Measurements from ENCODE around the gene ATIC. TPM values are rescaled to one million over a fixed set of nuclear protein-coding genes. Genes with fewer than 3 reads are reported as not detected.

The ATIC gene
- total RNA-seq, 4 donors from 2014 or later = 29.4 to 42.7 (median 38.6) TPM

- Histone ChIP-seq H3K27ac (peak overlapping the region in 3 of 4 donors; percentile 9 to 40 (median 14)), H3K27me3 (no peaks in the 10 kb centered on the region), H3K36me3 (peaks cover 0 to 15% (median 0%) of the 10 kb centered on the region in 3 donors), H3K4me3 (no peak overlapping the region), H3K9me3 (no peaks in the 10 kb centered on the region), H3K4me1 (peaks cover 0 to 11% (median 0%) of the 10 kb centered on the region in 3 donors)
- WGBS, 2 donors = 43 to 49% methylated on average over 2 of the region's 2 CpGs
- TF ChIP-seq POLR2A (IDR thresholded peaks at IDR 0.05) (no peak), CTCF (IDR thresholded peaks at IDR 0.05) (no peak)
- intact Hi-C loops (cut with DNase I) = no loop called here
- no peak for DNase-seq
Observed at GRCh38 chr2:215396595-215397313, 84.9 kb downstream of the ATIC start.

- peaks cover 0 to 11% (median 0%) of the 10 kb centered on the region in 3 donors for H3K4me1 ChIP-seq
- no peak overlapping the region for H3K4me3 ChIP-seq
- H3K36me3 ChIP-seq = peaks cover 0 to 9% (median 0%) of the 10 kb centered on the region in 3 donors
- 48 to 58% methylated on average over 9 of the region's 9 CpGs for WGBS, 2 donors
- no peaks in the 10 kb centered on the region for H3K27me3 ChIP-seq
- peak overlapping the region in 3 of 4 donors; percentile 17 to 40 (median 27) for H3K27ac ChIP-seq
- no peak for DNase-seq
- H3K9me3 ChIP-seq = no peaks in the 10 kb centered on the region
- TF ChIP-seq CTCF (IDR thresholded peaks at IDR 0.05) (peak in 1 of 6 experiments; percentile 6), POLR2A (IDR thresholded peaks at IDR 0.05) (no peak)
- intact Hi-C loops (cut with DNase I) = no loop called here
Observed at GRCh38 chr2:215397632-215398341, 85.9 kb downstream of the ATIC start.

GRCh38 chr2:215399067-215399716 is 87.3 kb downstream of the ATIC start:
- WGBS, 2 donors = 80 to 82% methylated on average over 3 of the region's 3 CpGs
- no peaks in the 10 kb centered on the region for H3K27me3 ChIP-seq
- H3K9me3 ChIP-seq = no peaks in the 10 kb centered on the region
- H3K36me3 ChIP-seq = peaks cover 0 to 5% (median 0%) of the 10 kb centered on the region in 3 donors
- peak overlapping the region in 1 of 4 donors; percentile 2 for H3K27ac ChIP-seq
- no peak overlapping the region for H3K4me3 ChIP-seq
- H3K4me1 ChIP-seq = peaks cover 0 to 13% (median 0%) of the 10 kb centered on the region in 3 donors
- no peak for DNase-seq
- intact Hi-C loops (cut with DNase I) = no loop called here
- TF ChIP-seq CTCF (IDR thresholded peaks at IDR 0.05) = no peak

Other genes with a start within 250 kb of the ATIC start
- 10 to 100 TPM in 1 of 4 donors, 1 to 10 TPM in 3; 1.5 to 45.7 (median 3.8) TPM for gene ABCA12, start 173.4 kb upstream of the ATIC start, total RNA-seq
- 100 to 1,000 TPM in 2 of 4 donors, 10 to 100 TPM in 2; 15.7 to 393 (median 112) TPM for gene FN1, start 124.0 kb downstream of the ATIC start, total RNA-seq